Astrocyte (in vitro differentiated cells and primary cell): ENCODE measurements around the gene JAZF1.

Experiments used
- EZH2 ChIP-seq: IDR thresholded peaks from 2 replicates; pipeline ENCODE4 v1.6.1; 2012; ENCODE audit warnings: mild to moderate bottlenecking, low read length, inconsistent platforms; ENCODE audit not compliant: insufficient read depth
- TF ChIP-seq, protein P1 (sequence below): IDR thresholded peaks from 2 replicates; pipeline ENCODE4 v1.5.1; 2011; ENCODE audit warnings: low read depth, mild to moderate bottlenecking, inconsistent platforms, low read length, moderate library complexity; ENCODE audit not compliant: insufficient read depth

GRCh38 chr7:28078036-28078901 lies 102.3 kb downstream of the JAZF1 start:
- TF ChIP-seq, protein P1, sequence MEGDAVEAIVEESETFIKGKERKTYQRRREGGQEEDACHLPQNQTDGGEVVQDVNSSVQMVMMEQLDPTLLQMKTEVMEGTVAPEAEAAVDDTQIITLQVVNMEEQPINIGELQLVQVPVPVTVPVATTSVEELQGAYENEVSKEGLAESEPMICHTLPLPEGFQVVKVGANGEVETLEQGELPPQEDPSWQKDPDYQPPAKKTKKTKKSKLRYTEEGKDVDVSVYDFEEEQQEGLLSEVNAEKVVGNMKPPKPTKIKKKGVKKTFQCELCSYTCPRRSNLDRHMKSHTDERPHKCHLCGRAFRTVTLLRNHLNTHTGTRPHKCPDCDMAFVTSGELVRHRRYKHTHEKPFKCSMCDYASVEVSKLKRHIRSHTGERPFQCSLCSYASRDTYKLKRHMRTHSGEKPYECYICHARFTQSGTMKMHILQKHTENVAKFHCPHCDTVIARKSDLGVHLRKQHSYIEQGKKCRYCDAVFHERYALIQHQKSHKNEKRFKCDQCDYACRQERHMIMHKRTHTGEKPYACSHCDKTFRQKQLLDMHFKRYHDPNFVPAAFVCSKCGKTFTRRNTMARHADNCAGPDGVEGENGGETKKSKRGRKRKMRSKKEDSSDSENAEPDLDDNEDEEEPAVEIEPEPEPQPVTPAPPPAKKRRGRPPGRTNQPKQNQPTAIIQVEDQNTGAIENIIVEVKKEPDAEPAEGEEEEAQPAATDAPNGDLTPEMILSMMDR: peak; percentile 100
- TF ChIP-seq EZH2: no peak
